H9 (cell line): ENCODE results near the gene PTPN3. TPM values are rescaled to one million over a fixed set of nuclear protein-coding genes. Genes with fewer than 3 reads are reported as not detected.

Experiments
- DNase-seq: peaks from one replicate; pipeline ENCODE4 v3.0.0-alpha.2; 2017
- H2AFZ ChIP-seq: one replicate; pipeline ENCODE4 v1.6.1; 2013; ENCODE audit warnings: mild to moderate bottlenecking, low read length, control low read depth, moderate library complexity
- H2AK5ac ChIP-seq: 2 replicates; pipeline ENCODE4 v1.6.1; 2013; ENCODE audit warnings: low read length, control low read depth, mixed read lengths; ENCODE audit not compliant: insufficient read length
- H2BK120ac ChIP-seq: one replicate; pipeline ENCODE4 v1.6.1; 2013; ENCODE audit warnings: low read depth, mild to moderate bottlenecking, low read length, control low read depth, inconsistent platforms; ENCODE audit not compliant: poor library complexity, severe bottlenecking
- H2BK12ac ChIP-seq: 2 replicates; pipeline ENCODE4 v1.6.1; 2013; ENCODE audit warnings: low read length, control low read depth, mixed read lengths, low read depth; ENCODE audit not compliant: insufficient read length
- H2BK15ac ChIP-seq: 2 replicates; pipeline ENCODE4 v1.6.1; 2013; ENCODE audit warnings: low read depth, low read length, control low read depth
- H2BK20ac ChIP-seq: one replicate; pipeline ENCODE4 v1.6.1; 2013; ENCODE audit warnings: low read depth, mild to moderate bottlenecking, low read length, control low read depth, inconsistent platforms; ENCODE audit not compliant: poor library complexity, severe bottlenecking
- H2BK5ac ChIP-seq: 2 replicates; pipeline ENCODE4 v1.6.1; 2013; ENCODE audit warnings: low read length, control low read depth, mixed read lengths; ENCODE audit not compliant: insufficient read length
- H3K14ac ChIP-seq: 2 replicates; pipeline ENCODE4 v1.6.1; 2013; ENCODE audit warnings: low read length, control low read depth; ENCODE audit not compliant: insufficient read depth
- H3K18ac ChIP-seq: 2 replicates; pipeline ENCODE4 v1.6.1; 2013; ENCODE audit warnings: low read depth, mild to moderate bottlenecking, mixed read lengths, low read length, control low read depth; ENCODE audit not compliant: insufficient read length
- H3K23ac ChIP-seq: 2 replicates; pipeline ENCODE4 v1.6.1; 2013; ENCODE audit warnings: low read length, control low read depth, mixed read lengths, low read depth; ENCODE audit not compliant: insufficient read length
- H3K23me2 ChIP-seq: 2 replicates; pipeline ENCODE4 v1.6.1; 2013; ENCODE audit warnings: low read depth, mild to moderate bottlenecking, mixed read lengths, low read length, control low read depth; ENCODE audit not compliant: insufficient read length, poor library complexity, severe bottlenecking
- H3K27ac ChIP-seq: 2 replicates; pipeline ENCODE4 v1.5.1; 2013; ENCODE audit warnings: low read length, control low read depth, mixed read lengths, low read depth; ENCODE audit not compliant: insufficient read length
- H3K27me3 ChIP-seq: 2 replicates; pipeline ENCODE4 v1.6.1; 2013; ENCODE audit warnings: low read length, control low read depth, inconsistent platforms; ENCODE audit not compliant: insufficient read depth
- H3K4ac ChIP-seq: 2 replicates; pipeline ENCODE4 v1.6.1; 2013; ENCODE audit warnings: low read depth, mild to moderate bottlenecking, control low read depth, inconsistent platforms, low read length, moderate library complexity
- H3K4me1 ChIP-seq: 2 replicates; pipeline ENCODE4 v1.6.1; 2013; ENCODE audit warnings: low read length, control low read depth, inconsistent platforms; ENCODE audit not compliant: insufficient read depth
- H3K4me2 ChIP-seq: 2 replicates; pipeline ENCODE4 v1.6.1; 2013; ENCODE audit warnings: low read length, control low read depth, mixed read lengths; ENCODE audit not compliant: insufficient read length, insufficient read depth
- H3K56ac ChIP-seq: 2 replicates; pipeline ENCODE4 v1.6.1; 2013; ENCODE audit warnings: low read depth, mild to moderate bottlenecking, mixed read lengths, low read length, control low read depth; ENCODE audit not compliant: insufficient read length
- H3K79me1 ChIP-seq: 2 replicates; pipeline ENCODE4 v1.6.1; 2013; ENCODE audit warnings: low read depth, mild to moderate bottlenecking, moderate library complexity, low read length, control low read depth, inconsistent platforms; ENCODE audit not compliant: insufficient read depth, poor library complexity, severe bottlenecking
- H3K79me2 ChIP-seq: 2 replicates; pipeline ENCODE4 v1.6.1; 2013; ENCODE audit warnings: low read length, control low read depth, inconsistent platforms; ENCODE audit not compliant: insufficient read depth
- H3K9ac ChIP-seq: 2 replicates; pipeline ENCODE4 v1.6.1; 2013; ENCODE audit warnings: low read length, control low read depth, mixed read lengths; ENCODE audit not compliant: insufficient read length; ENCODE audit errors: extremely low read depth
- H3K9me3 ChIP-seq: one replicate; pipeline ENCODE4 v1.6.1; 2013; ENCODE audit warnings: low read depth, low read length, inconsistent platforms; ENCODE audit not compliant: control insufficient read depth
- H3T11ph ChIP-seq: one replicate; pipeline ENCODE4 v1.6.1; 2013; ENCODE audit warnings: mild to moderate bottlenecking, low read length, control low read depth, inconsistent platforms
- H4K20me1 ChIP-seq: one replicate; pipeline ENCODE4 v1.6.1; 2013; ENCODE audit not compliant: control insufficient read depth, insufficient read length, insufficient read depth
- H4K5ac ChIP-seq: 2 replicates; pipeline ENCODE4 v1.6.1; 2013; ENCODE audit warnings: low read depth, mild to moderate bottlenecking, mixed read lengths, low read length, control low read depth; ENCODE audit not compliant: insufficient read length
- H4K8ac ChIP-seq: replicated peaks from 2 replicates; pipeline ENCODE4 v1.6.1; 2013; ENCODE audit warnings: low read length, control low read depth, mixed read lengths, low read depth; ENCODE audit not compliant: insufficient read length
- H4K91ac ChIP-seq: 2 replicates; pipeline ENCODE4 v1.6.1; 2013; ENCODE audit warnings: low read depth, mild to moderate bottlenecking, moderate library complexity, mixed read lengths, low read length, control low read depth; ENCODE audit not compliant: insufficient read length
- H3K27ac Mint-ChIP-seq, 3 experiments: 2 replicates in 2 of 3; 3 replicates in 1 of 3; pipeline ENCODE4 v1.8.0; 2020 to 2021; ENCODE audit warnings: mixed read lengths in 3 of 3, mild to moderate bottlenecking in 1 of 3, moderate library complexity in 1 of 3
- H3K27me3 Mint-ChIP-seq: 2 replicates; pipeline ENCODE4 v1.8.0; 2021; ENCODE audit warnings: low read depth, mild to moderate bottlenecking, moderate library complexity, mixed read lengths
- H3K36me3 Mint-ChIP-seq, 3 experiments: 2 replicates in 2 of 3; 3 replicates in 1 of 3; pipeline ENCODE4 v1.8.0; 2020 to 2021; ENCODE audit warnings: low read depth in 3 of 3, mixed read lengths in 3 of 3; ENCODE audit not compliant: insufficient read depth in 1 of 3
- H3K4me1 Mint-ChIP-seq, 2 experiments: 2 replicates each; pipeline ENCODE4 v1.8.0; 2020; ENCODE audit warnings: mixed read lengths in 2 of 2
- H3K4me3 Mint-ChIP-seq, 2 experiments: 2 replicates in 1 of 2; 3 replicates in 1 of 2; pipeline ENCODE4 v1.8.0; 2020 to 2021; ENCODE audit warnings: mild to moderate bottlenecking in 2 of 2, mixed read lengths in 2 of 2, moderate library complexity in 1 of 2
- H3K9me3 Mint-ChIP-seq, 2 experiments: 2 replicates in 1 of 2; 3 replicates in 1 of 2; pipeline ENCODE4 v1.8.0; 2020; ENCODE audit warnings: mild to moderate bottlenecking in 2 of 2, mixed read lengths in 2 of 2, moderate library complexity in 1 of 2
- WGBS: extraction: QIAGEN DNeasy Blood & Tissue Kit; methylation state at CpG from one replicate; pipeline ENCODE4 v1.1.7; 2013; ENCODE audit warnings: missing lambda C conversion rate, low lambda C conversion rate, mixed read lengths; ENCODE audit not compliant: insufficient read length; ENCODE audit errors: extremely low coverage; 5-methylcytosine and 5-hydroxymethylcytosine counted together
- total RNA-seq: library from RNA; stranded (reverse); gene quantifications from 2 replicates; pipeline ENCODE4 v1.2.1, GENCODE V29; 2021
- TF ChIP-seq, protein P1 (sequence below): fragments of 200-600 bp; sonication (generic); conservative IDR thresholded peaks from 3 replicates; pipeline ENCODE4 v1.8.0; 2021; ENCODE audit warnings: antibody characterized with exemption, mild to moderate bottlenecking

Gene PTPN3
- total RNA-seq, 1 experiment from 2014 or later: 2.6 TPM

DNA sequence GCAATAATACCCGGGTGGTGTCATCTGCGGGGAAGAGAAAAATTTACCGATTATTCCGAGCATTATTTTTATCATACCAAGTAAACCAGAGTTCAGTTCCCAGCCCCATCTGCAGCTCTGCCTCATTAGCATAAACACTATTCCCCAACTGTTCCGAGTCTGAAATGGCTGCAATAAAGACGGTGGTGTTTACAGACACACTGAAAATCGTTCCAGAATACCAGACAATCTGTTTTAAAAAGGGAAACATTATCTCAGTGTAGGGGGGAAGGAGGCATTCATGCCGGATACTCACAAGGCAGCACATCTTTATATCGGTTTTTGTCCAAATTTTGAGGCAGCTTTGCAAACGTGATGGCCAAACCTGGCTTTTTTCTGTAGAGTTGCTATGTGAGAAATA, 106.9 kb downstream of the PTPN3 start:
- Histone ChIP-seq H3T11ph (no peak overlapping the region), H4K5ac (no peak overlapping the region), H3K9ac (no peak overlapping the region), H4K8ac (no peak overlapping the region), H4K91ac (no peak overlapping the region), H3K79me1 (no peaks in the 10 kb centered on the region), H3K23me2 (no peaks in the 10 kb centered on the region), H3K18ac (no peak overlapping the region), H2BK120ac (no peak overlapping the region), H2AFZ (no peak overlapping the region), H3K4me2 (no peak overlapping the region), H3K79me2 (no peaks in the 10 kb centered on the region), H3K9me3 (no peaks in the 10 kb centered on the region), H4K20me1 (no peaks in the 10 kb centered on the region), H2BK12ac (no peak overlapping the region), H2BK15ac (no peak overlapping the region), H2AK5ac (no peak overlapping the region), H3K27ac (no peak overlapping the region), H3K56ac (no peak overlapping the region), H3K4me1 (no peaks in the 10 kb centered on the region), H2BK20ac (no peak overlapping the region), H3K14ac (no peak overlapping the region), H3K4ac (no peak overlapping the region), H3K23ac (no peak overlapping the region), H3K27me3 (no peaks in the 10 kb centered on the region), H2BK5ac (no peak overlapping the region)
- peaks cover 0 to 3% (median 0%) of the 10 kb centered on the region in 3 experiments; a peak in 2 of 7 replicates for H3K36me3 Mint-ChIP-seq
- DNase-seq: no peak
- no peaks in the 10 kb centered on the region for H3K27me3 Mint-ChIP-seq
- peaks cover 7 to 9% of the 10 kb centered on the region in 2 experiments; a peak in 3 of 4 replicates for H3K4me1 Mint-ChIP-seq
- H3K9me3 Mint-ChIP-seq: no peaks in the 10 kb centered on the region
- no peak overlapping the region for H3K4me3 Mint-ChIP-seq
- WGBS: no CpG with 5 or more reads among the region's 10 CpGs
- no peak overlapping the region for H3K27ac Mint-ChIP-seq
- TF ChIP-seq, protein P1, sequence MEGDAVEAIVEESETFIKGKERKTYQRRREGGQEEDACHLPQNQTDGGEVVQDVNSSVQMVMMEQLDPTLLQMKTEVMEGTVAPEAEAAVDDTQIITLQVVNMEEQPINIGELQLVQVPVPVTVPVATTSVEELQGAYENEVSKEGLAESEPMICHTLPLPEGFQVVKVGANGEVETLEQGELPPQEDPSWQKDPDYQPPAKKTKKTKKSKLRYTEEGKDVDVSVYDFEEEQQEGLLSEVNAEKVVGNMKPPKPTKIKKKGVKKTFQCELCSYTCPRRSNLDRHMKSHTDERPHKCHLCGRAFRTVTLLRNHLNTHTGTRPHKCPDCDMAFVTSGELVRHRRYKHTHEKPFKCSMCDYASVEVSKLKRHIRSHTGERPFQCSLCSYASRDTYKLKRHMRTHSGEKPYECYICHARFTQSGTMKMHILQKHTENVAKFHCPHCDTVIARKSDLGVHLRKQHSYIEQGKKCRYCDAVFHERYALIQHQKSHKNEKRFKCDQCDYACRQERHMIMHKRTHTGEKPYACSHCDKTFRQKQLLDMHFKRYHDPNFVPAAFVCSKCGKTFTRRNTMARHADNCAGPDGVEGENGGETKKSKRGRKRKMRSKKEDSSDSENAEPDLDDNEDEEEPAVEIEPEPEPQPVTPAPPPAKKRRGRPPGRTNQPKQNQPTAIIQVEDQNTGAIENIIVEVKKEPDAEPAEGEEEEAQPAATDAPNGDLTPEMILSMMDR: no peak
